Upper lobe of left lung (tissue), 4 donors: ENCODE data around the gene GCNT4.

ENCODE experiments used
- POLR2AphosphoS5 ChIP-seq, 2 donors: sonication (generic); formaldehyde crosslinking; IDR thresholded peaks; one replicate each; pipeline ENCODE4 v1.5.1; 2017; ENCODE audit warnings: antibody characterized with exemption in 2 of 2
- TF ChIP-seq, protein P1 (sequence below), 6 experiments: fragments of 450-650 bp in 4 of 6; fragments of 200-600 bp in 2 of 6; sonication (generic) in 2 of 6; IDR thresholded peaks; one replicate each; pipeline ENCODE4 v1.5.1; 2016 to 2019; ENCODE audit warnings: antibody characterized with exemption in 6 of 6

DNA sequence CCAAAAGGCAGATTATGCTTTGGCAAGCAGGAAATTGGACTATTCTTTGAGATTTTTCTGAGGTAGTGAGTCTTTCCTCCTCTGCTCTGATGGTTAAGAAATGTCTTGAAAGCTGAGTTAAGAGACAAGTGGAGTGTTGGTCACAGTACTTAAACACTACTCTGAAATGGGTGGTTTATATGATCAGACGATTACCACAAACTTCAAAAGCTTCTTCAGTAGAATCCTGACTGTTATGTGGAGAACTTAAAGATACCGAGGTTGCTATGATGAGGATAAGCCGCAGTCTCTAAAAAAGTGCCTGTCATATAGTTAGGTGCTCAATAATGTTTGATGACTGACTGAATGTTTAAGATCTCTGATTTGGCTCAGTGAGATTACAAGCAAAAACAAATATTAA is 24.3 kb downstream of the GCNT4 start:
- TF ChIP-seq, protein P1, sequence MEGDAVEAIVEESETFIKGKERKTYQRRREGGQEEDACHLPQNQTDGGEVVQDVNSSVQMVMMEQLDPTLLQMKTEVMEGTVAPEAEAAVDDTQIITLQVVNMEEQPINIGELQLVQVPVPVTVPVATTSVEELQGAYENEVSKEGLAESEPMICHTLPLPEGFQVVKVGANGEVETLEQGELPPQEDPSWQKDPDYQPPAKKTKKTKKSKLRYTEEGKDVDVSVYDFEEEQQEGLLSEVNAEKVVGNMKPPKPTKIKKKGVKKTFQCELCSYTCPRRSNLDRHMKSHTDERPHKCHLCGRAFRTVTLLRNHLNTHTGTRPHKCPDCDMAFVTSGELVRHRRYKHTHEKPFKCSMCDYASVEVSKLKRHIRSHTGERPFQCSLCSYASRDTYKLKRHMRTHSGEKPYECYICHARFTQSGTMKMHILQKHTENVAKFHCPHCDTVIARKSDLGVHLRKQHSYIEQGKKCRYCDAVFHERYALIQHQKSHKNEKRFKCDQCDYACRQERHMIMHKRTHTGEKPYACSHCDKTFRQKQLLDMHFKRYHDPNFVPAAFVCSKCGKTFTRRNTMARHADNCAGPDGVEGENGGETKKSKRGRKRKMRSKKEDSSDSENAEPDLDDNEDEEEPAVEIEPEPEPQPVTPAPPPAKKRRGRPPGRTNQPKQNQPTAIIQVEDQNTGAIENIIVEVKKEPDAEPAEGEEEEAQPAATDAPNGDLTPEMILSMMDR (IDR thresholded peaks at IDR 0.05), result no peak
- TF ChIP-seq POLR2AphosphoS5 (IDR thresholded peaks at IDR 0.05), result no peak
